ENCODE data around the gene MACROD1. TPM values are rescaled to one million over a fixed set of nuclear protein-coding genes. Genes with fewer than 3 reads are reported as not detected.

The MACROD1 gene
- total and polyA plus RNA-seq, 2 of the 13 experiments (the other 11 are each of a cell fraction or from before 2014, with no cell fraction given): 23.1 to 34.5 TPM

GRCh38 chr11:64039012-64039665 lies 126.8 kb downstream of the MACROD1 start:
- no peak for DNase-seq (ENCODE audit: low spot score)
- CTCF ChIA-PET (ENCODE audit: low intra/inter-chr PET ratio, low total read pairs): no interaction called here
- 88% methylated on average over 7 of the region's 16 CpGs for WGBS (ENCODE audit: low lambda C conversion rate)
- Histone ChIP-seq H3K9me3 (ENCODE audit: low read length) (no peaks in the 10 kb centered on the region), H3K4me1 (ENCODE audit: insufficient read depth, low read length) (peaks cover 32% of the 10 kb centered on the region), H3K9ac (ENCODE audit: insufficient read depth, low read depth, low read length) (no peak overlapping the region), H3K27ac (ENCODE audit: extremely low read length, insufficient read depth, low read length) (no peak overlapping the region), H3K4me3 (replicated peaks in 1 of 3; ENCODE audit: insufficient read depth in 1 of 3, low read depth in 2 of 3, low read length in 3 of 3) (no peak overlapping the region), H4K20me1 (ENCODE audit: insufficient read depth, low read length) (peaks cover 25% of the 10 kb centered on the region; the same call in 1 of the 2 replicates), H3K79me2 (ENCODE audit: insufficient read depth, low read length) (no peaks in the 10 kb centered on the region), H3K27me3 (ENCODE audit: control insufficient read depth in 1 of 2, insufficient read depth in 2 of 2, low read length in 2 of 2) (peaks cover 2 to 31% of the 10 kb centered on the region in 2 experiments; a peak in 3 of 5 replicates), H3K36me3 (replicated peaks in 1 of 2; ENCODE audit: control insufficient read depth in 1 of 2, insufficient read depth in 2 of 2, low read length in 2 of 2) (no peaks in the 10 kb centered on the region), H2AFZ (ENCODE audit: low read length) (no peak overlapping the region), H3K4me2 (ENCODE audit: low read depth, low read length) (no peak overlapping the region)
- no peak for TF ChIP-seq CENPT (CRISPR knock-in tag; IDR thresholded peaks at IDR 0.05; ENCODE audit: low read depth)
- no peak for TF ChIP-seq ZBTB39 (CRISPR knock-in tag; IDR thresholded peaks at IDR 0.05)
- TF ChIP-seq MED1 (CRISPR knock-in tag; IDR thresholded peaks at IDR 0.05): no peak
- no peak for TF ChIP-seq ZNF34 (CRISPR knock-in tag; IDR thresholded peaks at IDR 0.05; ENCODE audit: borderline replicate concordance)
- TF ChIP-seq NR2F6 (IDR thresholded peaks at IDR 0.05): no peak
- TF ChIP-seq NR2F6 (CRISPR knock-in tag; IDR thresholded peaks at IDR 0.05): no peak
- no peak for TF ChIP-seq ZBTB2 (CRISPR knock-in tag; IDR thresholded peaks at IDR 0.05; ENCODE audit: low read depth)
- TF ChIP-seq PTBP1 (IDR thresholded peaks at IDR 0.05; ENCODE audit: low read depth, low read length, poor library complexity, severe bottlenecking): no peak
- TF ChIP-seq CHD4 (IDR thresholded peaks at IDR 0.05; ENCODE audit: borderline replicate concordance, low read length): no peak
- no peak for TF ChIP-seq ZNF660 (CRISPR knock-in tag; IDR thresholded peaks at IDR 0.05; ENCODE audit: borderline replicate concordance, low read depth)
- no peak for TF ChIP-seq ZNF530 (CRISPR knock-in tag; IDR thresholded peaks at IDR 0.05; ENCODE audit: low read depth)
- no peak for TF ChIP-seq MTERF4 (CRISPR knock-in tag; IDR thresholded peaks at IDR 0.05)
- no peak for TF ChIP-seq ATM (IDR thresholded peaks at IDR 0.05; ENCODE audit: borderline replicate concordance)
- TF ChIP-seq MED8 (CRISPR knock-in tag; IDR thresholded peaks at IDR 0.05; ENCODE audit: insufficient replicate concordance): no peak
- TF ChIP-seq SRSF1 (optimal IDR thresholded peaks at IDR 0.05; ENCODE audit: low read depth, low read length): no peak
- no peak for TF ChIP-seq ZNF207 (IDR thresholded peaks at IDR 0.05; ENCODE audit: borderline replicate concordance)
- TF ChIP-seq ZNF337 (CRISPR knock-in tag; IDR thresholded peaks at IDR 0.05; ENCODE audit: borderline replicate concordance, low read depth): no peak
- intact Hi-C loops (cut with micrococcal nuclease; ENCODE audit: unreplicated experiment): no loop called here
- in situ Hi-C loops (cut with HindIII; ENCODE audit: extremely low pct_ligation_motif_present, low pct_unique_long_range_greater_than_20kb): no loop called here
- POLR2A ChIA-PET: no interaction called here
- no peak for ATAC-seq
- no peak for FAIRE-seq
- BruUV-seq (replicated peaks): no TSS peak

All from HepG2 (cell line).